HepG2 (cell line): ENCODE results near the gene FUT3. TPM values are rescaled to one million over a fixed set of nuclear protein-coding genes. Genes with fewer than 3 reads are reported as not detected.

Experiments used
- CSRNP1 ChIP-seq: sonication (generic); formaldehyde crosslinking; IDR thresholded peaks from 2 replicates; pipeline ENCODE4 v1.8.1; 2023; ENCODE audit warnings: mild to moderate bottlenecking, missing genetic modification reagents
- CSRNP2 ChIP-seq: sonication (generic); formaldehyde crosslinking; conservative IDR thresholded peaks from 2 replicates; pipeline ENCODE4 v1.8.0; 2022; ENCODE audit warnings: low read depth, missing genetic modification reagents
- HMGA1 ChIP-seq: sonication (generic); formaldehyde crosslinking; conservative IDR thresholded peaks from 2 replicates; pipeline ENCODE4 v1.4.0; 2020; ENCODE audit warnings: missing genetic modification reagents
- HMGXB4 ChIP-seq, 2 experiments: sonication (generic) in 1 of 2; formaldehyde crosslinking in 1 of 2; IDR thresholded peaks; 2 replicates each; pipeline versions ENCODE4 v1.4.0 to v1.6.1; 2018 to 2020; ENCODE audit warnings: missing genetic modification reagents in 2 of 2, borderline replicate concordance in 1 of 2, low read depth in 1 of 2, mild to moderate bottlenecking in 1 of 2, missing biosample characterization in 1 of 2
- NR2C2 ChIP-seq: sonication (generic); formaldehyde crosslinking; IDR thresholded peaks from 2 replicates; pipeline ENCODE4 v1.4.0; 2020; ENCODE audit warnings: missing genetic modification reagents, mild to moderate bottlenecking, moderate library complexity, borderline replicate concordance
- TBX3 ChIP-seq: fragments of 450-650 bp; IDR thresholded peaks from 2 replicates; pipeline ENCODE4 v1.6.1; 2017; ENCODE audit warnings: antibody characterized with exemption, mild to moderate bottlenecking, inconsistent platforms, borderline replicate concordance
- UBTF ChIP-seq: sonication (generic); formaldehyde crosslinking; IDR thresholded peaks from 2 replicates; pipeline ENCODE4 v1.4.0; 2020; ENCODE audit warnings: mild to moderate bottlenecking, missing genetic modification reagents
- ZNF430 ChIP-seq: sonication (generic); formaldehyde crosslinking; IDR thresholded peaks from 2 replicates; pipeline ENCODE4 v1.9.0; 2021; ENCODE audit warnings: mild to moderate bottlenecking, missing genetic modification reagents
- polyA plus RNA-seq, 8 experiments: library from polyadenylated mRNA; depleted of rRNA in 3 of 8; stranded (reverse) in 7 of 8; unstranded in 1 of 8; fragments of >200 nt; fragmentation: Illumina TruSeq in 4 of 8; extraction: Trizol in 4 of 8; gene quantifications; 2 replicates each; pipeline versions ENCODE4 v1.2.1 to v1.2.3, GENCODE V29; 2011 to 2016; ENCODE audit warnings: low read depth in 4 of 8, missing spikeins in 1 of 8, mixed read lengths in 1 of 8; ENCODE audit not compliant: insufficient read depth in 1 of 8
- total RNA-seq, 5 experiments: library from RNA; depleted of rRNA; stranded (reverse); fragments of >200 nt; fragmentation: Illumina TruSeq; extraction: Trizol; gene quantifications; 2 replicates each; pipeline ENCODE4 v1.2.3, GENCODE V29; 2016; ENCODE audit warnings: low read depth in 1 of 5

The FUT3 gene
- total and polyA plus RNA-seq, 2 of the 13 experiments (the other 11 are each of a cell fraction or from before 2014, with no cell fraction given): 0.53 to 1.1 TPM

- no peak for TF ChIP-seq CSRNP2 (CRISPR knock-in tag)
- peak; percentile 43; the same call in 1 of the 2 replicates for TF ChIP-seq UBTF
- peak; percentile 20; the same call in 1 of the 2 replicates for TF ChIP-seq CSRNP1 (CRISPR knock-in tag)
- TF ChIP-seq NR2C2 (CRISPR knock-in tag): peak; percentile 37
- peak; percentile 43; the same call in 1 of the 2 replicates for TF ChIP-seq ZNF430 (CRISPR knock-in tag)
- TF ChIP-seq HMGA1 (CRISPR knock-in tag): no peak
- TF ChIP-seq TBX3: no peak
- TF ChIP-seq HMGXB4 (CRISPR knock-in tag; IDR thresholded peaks at IDR 0.05; ENCODE audit: borderline replicate concordance in 1 of 2, low read depth in 1 of 2): peak in 1 of 2 experiments; percentile 45; a peak in 1 of 4 replicates
Measured at GRCh38 chr19:5799247-5800241, 51.7 kb downstream of the FUT3 start (continued).
